ENCODE measurements around the gene JAKMIP1.

DNA sequence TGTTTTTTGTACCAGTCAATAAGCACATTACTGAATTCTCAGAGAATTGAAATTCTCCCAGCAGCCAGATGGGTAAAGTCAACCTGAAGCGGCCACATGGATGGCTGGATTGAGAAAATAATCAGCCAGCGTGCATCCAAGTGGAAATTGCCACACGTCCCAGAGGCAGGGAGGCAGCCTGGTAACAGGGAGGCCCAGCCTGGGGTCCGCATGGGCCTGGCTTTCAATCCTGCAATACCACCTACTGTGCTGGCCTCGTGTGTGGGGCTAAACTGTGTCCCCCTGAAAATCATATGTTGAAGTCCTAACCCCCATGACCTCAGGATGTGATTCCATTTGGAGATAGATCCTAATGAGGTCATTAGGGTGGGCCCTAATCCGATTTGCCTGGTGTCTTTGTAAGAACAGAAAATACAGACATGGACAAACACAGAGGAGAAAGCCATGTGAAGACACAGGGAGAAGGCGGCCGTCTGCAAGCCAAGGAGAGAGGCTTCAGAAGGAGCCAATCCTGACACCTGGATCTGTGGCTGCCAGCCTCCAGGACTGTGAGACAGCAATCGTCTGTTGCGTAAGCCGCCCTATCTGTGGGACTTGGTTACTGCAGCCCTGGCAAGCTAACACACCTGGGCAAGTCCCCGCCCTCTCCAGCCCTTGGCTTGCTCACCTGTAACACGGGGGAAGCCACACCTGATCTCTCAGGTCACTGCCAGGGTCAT, 90.3 kb downstream of the JAKMIP1 start:
- no peak for TF ChIP-seq BHLHE40 (IDR thresholded peaks at IDR 0.05; ENCODE audit: borderline replicate concordance)
- TF ChIP-seq FOXM1 (IDR thresholded peaks at IDR 0.05; ENCODE audit: borderline replicate concordance) = no peak
- TF ChIP-seq NFRKB (IDR thresholded peaks at IDR 0.05) = no peak
- TF ChIP-seq FOXA1 (IDR thresholded peaks at IDR 0.05) = no peak
